Small intestine (tissue), 7 donors: ENCODE results near the gene DCTPP1. TPM values are rescaled to one million over a fixed set of nuclear protein-coding genes. Genes with fewer than 3 reads are reported as not detected.
"Not testable (repeated sequence)": the region's sequence is repeated elsewhere in the genome, so short reads cannot be mapped to it uniquely, and the experiment has no call there.

Experiments
- DNase-seq, 2 donors: peaks; one replicate each; pipeline versions ENCODE4 v3.0.0 to v3.0.0-alpha.2; 2013
- FAIRE-seq: peaks from 2 replicates; lab custom pipeline; 2012; peaks lifted over from hg19 to GRCh38; lab: Jason Lieb, UNC
- H3K27ac ChIP-seq, 3 donors: one replicate each; pipeline ENCODE4 v1.5.1; 2013; ENCODE audit warnings: low read length in 2 of 3, mild to moderate bottlenecking in 2 of 3, control low read depth in 1 of 3, inconsistent platforms in 1 of 3, low read depth in 1 of 3, moderate library complexity in 1 of 3
- H3K27me3 ChIP-seq, 3 donors: one replicate each; pipeline ENCODE4 v1.6.1; 2013; ENCODE audit warnings: low read length in 3 of 3, inconsistent platforms in 1 of 3; ENCODE audit not compliant: control insufficient read depth in 3 of 3, insufficient read depth in 3 of 3
- H3K36me3 ChIP-seq, 3 donors: one replicate each; pipeline ENCODE4 v1.6.1; 2013; ENCODE audit warnings: low read length in 3 of 3, inconsistent platforms in 1 of 3, low read depth in 1 of 3, mild to moderate bottlenecking in 1 of 3, moderate library complexity in 1 of 3; ENCODE audit not compliant: control insufficient read depth in 3 of 3, insufficient read depth in 2 of 3
- H3K4me1 ChIP-seq, 3 donors: one replicate each; pipeline ENCODE4 v1.6.1; 2013; ENCODE audit warnings: low read length in 2 of 3, inconsistent platforms in 1 of 3, low read depth in 1 of 3, mild to moderate bottlenecking in 1 of 3, moderate library complexity in 1 of 3; ENCODE audit not compliant: control insufficient read depth in 3 of 3, insufficient read depth in 2 of 3
- H3K4me3 ChIP-seq, 3 donors: one replicate each; pipeline ENCODE4 v1.5.1; 2013; ENCODE audit warnings: low read length in 3 of 3, control low read depth in 1 of 3, inconsistent platforms in 1 of 3, low read depth in 1 of 3, mild to moderate bottlenecking in 1 of 3, moderate library complexity in 1 of 3
- H3K9me3 ChIP-seq, 2 donors: one replicate each; pipeline ENCODE4 v1.6.1; 2013; ENCODE audit warnings: low read depth in 1 of 2, low read length in 1 of 2; ENCODE audit not compliant: control insufficient read depth in 2 of 2, insufficient read depth in 1 of 2
- WGBS, 3 donors: extraction: QIAGEN DNeasy Blood & Tissue Kit; methylation state at CpG; one replicate each; pipeline ENCODE4 v1.1.7; 2013; 5-methylcytosine and 5-hydroxymethylcytosine counted together
- polyA plus RNA-seq, 4 donors: library from polyadenylated mRNA; stranded (reverse) in 3 of 4; unstranded in 1 of 4; fragments of 200-250 nt in 3 of 4; fragments of 120-200 nt in 1 of 4; gene quantifications; one replicate each; pipeline versions ENCODE4 v1.2.1 to v1.2.3, GENCODE V29; 2013
- donor health status: healthy with polysubstance abuse.
- donor health status: control.
- donor health status: control.
- donor health status: Bipolar disorder and iron deficiency.
- donor health status: healthy.

DCTPP1 gene
- polyA plus RNA-seq, 4 donors = 42.4 to 116 (median 58.9) TPM

DNA sequence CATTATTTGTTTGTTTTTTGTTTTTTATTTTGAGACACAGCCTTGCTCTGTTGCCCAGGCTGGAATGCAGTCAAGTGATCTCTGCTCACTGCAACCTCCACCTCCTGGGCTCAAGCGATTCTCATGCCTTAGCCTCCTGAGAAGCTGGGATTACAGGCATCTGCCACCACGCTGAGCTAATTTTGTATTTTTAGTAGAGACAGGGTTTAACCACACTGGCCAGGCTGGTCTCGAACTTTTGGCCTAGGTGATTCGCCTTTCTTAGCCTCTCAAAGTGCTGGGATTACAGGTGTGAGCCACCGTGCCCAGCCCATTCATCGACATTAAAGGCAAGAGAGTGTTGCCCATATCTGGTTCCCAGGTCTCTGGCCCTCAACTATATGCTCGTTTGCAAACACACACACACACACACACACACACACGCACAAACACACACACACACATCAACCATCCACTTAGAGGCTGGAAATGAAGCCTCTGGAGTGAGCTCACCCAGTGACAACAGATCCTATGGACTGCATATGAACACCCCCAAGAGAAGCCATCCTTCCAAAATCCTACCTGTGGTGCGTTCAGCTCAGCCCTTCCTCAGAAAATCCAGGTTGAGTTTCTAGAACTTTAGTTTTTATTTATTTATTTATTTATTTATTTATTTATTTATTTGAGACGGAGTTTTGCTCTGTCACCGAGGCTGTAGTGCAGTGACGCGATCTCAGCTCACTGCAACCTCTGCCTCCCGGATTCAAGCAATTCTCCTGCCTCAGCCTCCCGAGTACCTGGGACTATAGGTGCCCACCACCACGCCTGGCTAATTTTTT lies 28.1 kb upstream of the DCTPP1 start:
- H3K4me1 ChIP-seq = peaks cover 2 to 29% (median 3%) of the 10 kb centered on the region in 3 donors
- 86 to 89% (median 88%) methylated on average over 16 of the region's 16 CpGs for WGBS, 3 donors
- DNase-seq = no peak
- no peaks in the 10 kb centered on the region for H3K36me3 ChIP-seq
- FAIRE-seq = no peak
- no peaks in the 10 kb centered on the region for H3K27me3 ChIP-seq
- no peaks in the 10 kb centered on the region for H3K9me3 ChIP-seq
- H3K27ac ChIP-seq = no peak overlapping the region
- no peak overlapping the region for H3K4me3 ChIP-seq

GRCh38 chr16:30457256-30457655 lies 27.4 kb upstream of the DCTPP1 start:
- Histone ChIP-seq H3K27me3 (no peaks in the 10 kb centered on the region), H3K4me3 (no peak overlapping the region), H3K9me3 (no peaks in the 10 kb centered on the region), H3K4me1 (peaks cover 2 to 34% (median 3%) of the 10 kb centered on the region in 3 donors), H3K36me3 (no peaks in the 10 kb centered on the region), H3K27ac (no peak overlapping the region)
- FAIRE-seq (no peak), DNase-seq (peak in 1 of 2 donors; percentile 49)
- 79 to 93% (median 81%) methylated on average over 1 of the region's 1 CpG for WGBS, 3 donors

DNA sequence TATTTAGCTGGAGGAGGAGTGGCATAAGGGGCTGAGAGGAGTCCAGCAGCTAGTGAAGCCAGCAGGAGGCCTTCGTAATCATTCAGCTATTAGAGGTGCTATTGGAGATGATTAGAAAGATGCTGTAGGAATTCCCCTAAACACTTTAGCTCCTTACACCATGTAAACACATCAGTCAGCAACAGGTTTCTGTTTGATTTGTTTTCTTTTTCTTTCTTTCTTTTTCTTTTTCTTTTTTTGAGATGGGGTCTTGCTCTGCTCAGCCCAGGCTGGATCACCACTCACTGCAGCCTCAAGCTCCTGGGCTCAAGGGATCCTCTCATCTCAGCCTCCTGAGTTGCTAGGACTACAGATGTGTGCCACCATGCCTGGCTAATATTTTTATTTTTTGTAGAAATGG lies 26.5 kb upstream of the DCTPP1 start:
- peaks cover 2 to 35% (median 3%) of the 10 kb centered on the region in 3 donors for H3K4me1 ChIP-seq
- H3K36me3 ChIP-seq = no peaks in the 10 kb centered on the region
- 71 to 100% (median 84%) methylated on average over 1 of the region's 1 CpG for WGBS, 3 donors
- FAIRE-seq (no peak), DNase-seq (no peak)
- no peaks in the 10 kb centered on the region for H3K27me3 ChIP-seq
- no peak overlapping the region for H3K27ac ChIP-seq
- H3K4me3 ChIP-seq = no peak overlapping the region
- H3K9me3 ChIP-seq = no peaks in the 10 kb centered on the region

GRCh38 chr16:30452709-30453580 lies 23.1 kb upstream of the DCTPP1 start:
- 21 to 51% (median 39%) methylated on average over 20 of the region's 20 CpGs for WGBS, 3 donors
- H3K4me1 ChIP-seq = peaks cover 0 to 42% (median under 1%) of the 10 kb centered on the region in 3 donors
- H3K4me3 ChIP-seq, H3K9me3 ChIP-seq, DNase-seq, H3K27me3 ChIP-seq, FAIRE-seq, H3K36me3 ChIP-seq: not testable (repeated sequence)
- peak overlapping the region; percentile 37 to 50 (median 48) for H3K27ac ChIP-seq

- WGBS, 3 donors = 82 to 94% (median 87%) methylated on average over 3 of the region's 3 CpGs
- Histone ChIP-seq H3K4me1 (peaks cover 0 to 62% (median 13%) of the 10 kb centered on the region in 3 donors), H3K9me3 (peaks cover 0 to 22% of the 10 kb centered on the region in 2 donors), H3K27ac (no peak overlapping the region), H3K27me3 (no peaks in the 10 kb centered on the region), H3K36me3 (peaks cover 0 to 11% (median 0%) of the 10 kb centered on the region in 3 donors), H3K4me3 (no peak overlapping the region)
- DNase-seq (no peak), FAIRE-seq (no peak)
Measured at GRCh38 chr16:30449116-30449435, 19.2 kb upstream of the DCTPP1 start.

DNA sequence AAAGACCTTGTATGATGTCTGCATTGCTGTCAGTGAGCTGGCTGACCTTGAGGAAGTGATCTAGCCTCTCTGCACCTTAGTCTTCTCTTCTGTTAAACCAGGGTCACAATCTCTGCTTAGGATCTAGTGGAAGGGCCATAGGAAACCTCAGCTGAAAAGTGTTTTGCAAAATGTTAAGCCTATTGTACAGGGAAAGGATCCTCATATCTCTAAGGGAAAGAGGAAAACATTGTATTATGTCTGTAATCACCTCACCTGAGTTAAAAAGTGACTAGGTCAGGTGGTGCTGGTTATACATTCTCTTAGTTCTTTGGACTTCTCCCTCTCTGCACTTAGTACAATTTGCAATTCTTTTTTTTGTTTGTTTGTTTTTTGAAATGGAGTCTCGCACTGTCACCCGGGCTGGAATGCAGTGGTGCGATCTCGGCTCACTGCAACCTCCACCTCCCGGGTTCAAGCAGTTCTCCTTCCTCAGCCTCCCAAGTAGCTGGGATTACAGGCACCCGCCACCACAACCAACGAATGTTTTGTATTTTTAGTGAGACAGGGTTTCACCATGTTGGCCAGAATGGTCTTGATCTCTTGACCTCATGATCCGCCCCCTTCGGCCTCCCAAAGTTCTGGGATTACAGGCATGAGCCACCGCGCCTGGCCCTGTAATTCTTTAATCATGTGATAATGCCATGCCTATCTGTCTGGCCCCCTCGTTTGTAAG lies 17.8 kb upstream of the DCTPP1 start:
- Histone ChIP-seq H3K27ac (peak overlapping the region; percentile 62 to 88 (median 87)), H3K4me1 (peaks cover 0 to 57% (median 15%) of the 10 kb centered on the region in 3 donors), H3K9me3 (peaks cover 0 to 31% of the 10 kb centered on the region in 2 donors), H3K36me3 (peaks cover 0 to 21% (median 0%) of the 10 kb centered on the region in 3 donors), H3K4me3 (no peak overlapping the region), H3K27me3 (no peaks in the 10 kb centered on the region)
- 27 to 62% (median 30%) methylated on average over 12 of the region's 12 CpGs for WGBS, 3 donors
- peak; percentile 90 to 91 for DNase-seq
- no peak for FAIRE-seq

DNA sequence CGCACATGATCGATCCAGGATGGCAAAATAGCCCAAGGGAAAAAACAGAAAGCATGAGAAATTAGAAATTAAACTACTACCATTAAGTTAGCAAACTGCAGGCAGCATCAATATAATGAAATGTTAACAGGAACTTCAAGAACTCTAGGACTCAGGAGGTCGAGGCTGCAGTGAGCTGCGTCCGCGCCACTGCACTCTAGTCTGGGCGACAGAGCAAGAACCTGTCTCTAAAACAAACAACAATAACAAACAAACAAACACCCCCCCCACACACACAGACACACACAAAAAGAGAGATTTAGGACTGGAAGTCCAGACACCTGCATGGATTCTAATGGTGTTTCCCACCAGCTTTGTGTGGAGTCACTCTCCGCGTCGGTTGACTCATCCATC lies 16.4 kb upstream of the DCTPP1 start:
- Histone ChIP-seq H3K4me1 (peaks cover 0 to 54% (median 15%) of the 10 kb centered on the region in 3 donors), H3K36me3 (peaks cover 0 to 21% (median 0%) of the 10 kb centered on the region in 3 donors), H3K4me3 (peak overlapping the region in 2 of 3 donors; percentile 6 to 57), H3K27ac (peak overlapping the region; percentile 16 to 97 (median 87)), H3K27me3 (no peaks in the 10 kb centered on the region), H3K9me3 (peaks cover 0 to 36% of the 10 kb centered on the region in 2 donors)
- no peak for DNase-seq
- WGBS, 3 donors = 67 to 72% (median 69%) methylated on average over 10 of the region's 10 CpGs
- FAIRE-seq = no peak
